HL-60 (cell line): Measurements from ENCODE around the gene IDE.

Source experiments
- CTCF ChIP-seq: IDR thresholded peaks from one replicate; pipeline ENCODE4 v1.5.1; 2011; ENCODE audit warnings: low read length, control low read depth, inconsistent platforms; ENCODE audit not compliant: insufficient read depth
- POLR2AphosphoS5 ChIP-seq: IDR thresholded peaks from 2 replicates; pipeline ENCODE4 v1.6.1; 2012; ENCODE audit warnings: low read depth

- TF ChIP-seq CTCF = no peak
- no peak for TF ChIP-seq POLR2AphosphoS5
Measured at GRCh38 chr10:92479547-92479946, 94.3 kb downstream of the IDE start.
